GM12878 (cell line): ENCODE measurements around the gene AUNIP. TPM values are rescaled to one million over a fixed set of nuclear protein-coding genes. Genes with fewer than 3 reads are reported as not detected.
A peak's percentile ranks its signal among the peaks of the same experiment; 100 is the strongest.

Experiments
- ATAC-seq: fragments of 200-7000 bp; cut with Tn5 transposase; 3 replicates; pipeline ENCODE4 v1.9.1; 2020; ENCODE audit warnings: mild to moderate bottlenecking, moderate library complexity
- BruUV-seq: library from RNA; stranded (reverse); fragments of 400-500 nt; replicated peaks from 2 replicates; lab custom pipeline; 2021; lab: Mats Ljungman, UMichigan
- CTCF ChIA-PET: fragments of 300-600 bp; sonication (Branson Sonifier 250); formaldehyde crosslinking; extraction: SDS; loops from one replicate; lab custom pipeline; 2021; ENCODE audit warnings: inconsistent platforms; lab: Yijun Ruan, JAX
- POLR2A ChIA-PET: fragments of 350-600 bp; formaldehyde crosslinking; extraction: SDS; loops from one replicate; lab custom pipeline; 2021; ENCODE audit warnings: inconsistent platforms; lab: Charles Lee
- RAD21 ChIA-PET: fragments of 300-600 bp; sonication (Branson Sonifier 250); formaldehyde crosslinking; loops from one replicate; lab custom pipeline; 2023; ENCODE audit warnings: antibody characterized with exemption; ENCODE audit not compliant: unreplicated experiment; lab: Charles Lee
- SMC1A ChIA-PET: fragments of 300-600 bp; sonication (Branson Sonifier 250); formaldehyde crosslinking; loops from one replicate; lab custom pipeline; 2023; ENCODE audit not compliant: unreplicated experiment, uncharacterized antibody; lab: Charles Lee
- DNase-seq: peaks from one replicate; pipeline ENCODE4 v3.0.0-alpha.2; 2011; ENCODE audit warnings: low read depth, low spot score
- FAIRE-seq: peaks from 3 replicates; lab custom pipeline; 2011; peaks lifted over from hg19 to GRCh38; lab: Jason Lieb, UNC
- H2AFZ ChIP-seq: 2 replicates; pipeline ENCODE4 v1.6.0; 2011; ENCODE audit warnings: low read depth, low read length, control low read depth; ENCODE audit not compliant: control insufficient read depth
- H3K27ac ChIP-seq: 2 replicates; pipeline ENCODE4 v1.5.1; 2011; ENCODE audit warnings: control low read depth; ENCODE audit not compliant: control insufficient read depth, insufficient read depth
- H3K27me3 ChIP-seq, 2 experiments: replicated peaks in 1 of 2; 2 replicates each; pipeline versions ENCODE4 v1.6.0 to v1.6.1; 2011; ENCODE audit warnings: low read length in 1 of 2; ENCODE audit not compliant: control insufficient read depth in 2 of 2, insufficient read depth in 2 of 2
- H3K36me3 ChIP-seq, 2 experiments: 2 replicates each; pipeline ENCODE4 v1.5.1; 2011; ENCODE audit warnings: low read length in 1 of 2; ENCODE audit not compliant: control insufficient read depth in 2 of 2, insufficient read depth in 2 of 2
- H3K4me1 ChIP-seq: 2 replicates; pipeline ENCODE4 v1.6.1; 2011; ENCODE audit warnings: mild to moderate bottlenecking, low read length, moderate library complexity, mixed read lengths; ENCODE audit not compliant: control insufficient read depth, insufficient read depth
- H3K4me2 ChIP-seq: 2 replicates; pipeline ENCODE4 v1.6.0; 2011; ENCODE audit warnings: control low read depth; ENCODE audit not compliant: control insufficient read depth, insufficient read depth
- H3K4me3 ChIP-seq: fragments of 200-600 bp; sonication (generic); 2 replicates; pipeline ENCODE4 v1.5.1; 2016
- H3K79me2 ChIP-seq: 2 replicates; pipeline ENCODE4 v1.6.0; 2011; ENCODE audit warnings: low read length; ENCODE audit not compliant: control insufficient read depth, insufficient read depth
- H3K9ac ChIP-seq: 2 replicates; pipeline ENCODE4 v1.8.0; 2011; ENCODE audit warnings: low read length, control low read depth, mixed read lengths; ENCODE audit not compliant: control insufficient read depth, insufficient read depth
- H3K9me3 ChIP-seq: replicated peaks from 3 replicates; pipeline ENCODE4 v1.5.1; 2011; ENCODE audit warnings: mild to moderate bottlenecking, low read length; ENCODE audit not compliant: control insufficient read depth, insufficient read depth
- H4K20me1 ChIP-seq: 2 replicates; pipeline ENCODE4 v1.6.0; 2011; ENCODE audit not compliant: control insufficient read depth, insufficient read depth
- BCL11A ChIP-seq: IDR thresholded peaks from 2 replicates; pipeline ENCODE4 v1.6.1; 2011; ENCODE audit warnings: low read depth, low read length
- BHLHE40 ChIP-seq, 2 experiments: fragments of 450-650 bp in 1 of 2; IDR thresholded peaks; 2 replicates each; pipeline ENCODE4 v1.6.1; 2011 to 2017; ENCODE audit warnings: low read depth in 2 of 2, borderline replicate concordance in 1 of 2, improper control_type of control experiment in 1 of 2, low read length in 1 of 2, mild to moderate bottlenecking in 1 of 2
- CBX3 ChIP-seq: fragments of 200-600 bp; sonication (generic); IDR thresholded peaks from 2 replicates; pipeline ENCODE4 v1.6.1; 2016; ENCODE audit warnings: low read depth, borderline replicate concordance
- EP300 ChIP-seq, 2 experiments: fragments of 150-350 bp in 1 of 2; IDR thresholded peaks; 2 replicates each; pipeline ENCODE4 v1.6.1; 2011 to 2012; ENCODE audit warnings: low read depth in 2 of 2, low read length in 2 of 2, borderline replicate concordance in 1 of 2, improper control_type of control experiment in 1 of 2, inconsistent platforms in 1 of 2; ENCODE audit not compliant: control insufficient read depth in 1 of 2
- ETV6 ChIP-seq, 2 experiments: fragments of 450-650 bp in 1 of 2; IDR thresholded peaks in 1 of 2; conservative IDR thresholded peaks in 1 of 2; 2 replicates each; pipeline ENCODE4 v1.6.1; 2014; ENCODE audit warnings: antibody characterized with exemption in 1 of 2, borderline replicate concordance in 1 of 2, low read depth in 1 of 2, mild to moderate bottlenecking in 1 of 2, moderate library complexity in 1 of 2
- EZH2 ChIP-seq: IDR thresholded peaks from 2 replicates; pipeline ENCODE4 v1.6.1; 2012; ENCODE audit warnings: low read depth, mild to moderate bottlenecking, control low read depth, inconsistent platforms, low read length, borderline replicate concordance; ENCODE audit not compliant: control insufficient read depth
- GATAD2B ChIP-seq: fragments of 450-650 bp; conservative IDR thresholded peaks from 2 replicates; pipeline ENCODE4 v1.6.1; 2017; ENCODE audit warnings: low read depth, mild to moderate bottlenecking, moderate library complexity
- JUND ChIP-seq: IDR thresholded peaks from 2 replicates; pipeline ENCODE4 v1.6.1; 2012; ENCODE audit warnings: low read depth, mild to moderate bottlenecking, low read length, improper control_type of control experiment, moderate library complexity
- KLF5 ChIP-seq: fragments of 450-650 bp; IDR thresholded peaks from 2 replicates; pipeline ENCODE4 v1.6.1; 2014; ENCODE audit warnings: mild to moderate bottlenecking; ENCODE audit not compliant: partially characterized antibody
- NR2F1 ChIP-seq: fragments of 450-650 bp; conservative IDR thresholded peaks from 2 replicates; pipeline ENCODE4 v1.6.1; 2017; ENCODE audit warnings: mild to moderate bottlenecking
- SMAD1 ChIP-seq: fragments of 450-650 bp; IDR thresholded peaks from 2 replicates; pipeline ENCODE4 v1.6.1; 2018; ENCODE audit warnings: mild to moderate bottlenecking, low read depth; ENCODE audit not compliant: partially characterized antibody
- SMAD5 ChIP-seq: IDR thresholded peaks from 2 replicates; pipeline ENCODE4 v1.6.1; 2016; ENCODE audit warnings: antibody characterized with exemption, low read depth
- STAT3 ChIP-seq: IDR thresholded peaks from 2 replicates; pipeline ENCODE4 v1.6.1; 2011; ENCODE audit warnings: low read depth, low read length, improper control_type of control experiment
- SUPT20H ChIP-seq: IDR thresholded peaks from 2 replicates; pipeline ENCODE4 v1.6.1; 2011; ENCODE audit warnings: low read depth, mild to moderate bottlenecking, low read length, moderate library complexity, borderline replicate concordance; ENCODE audit not compliant: control insufficient read depth
- WGBS: methylation state at CpG from one replicate; pipeline ENCODE4 v1.1.6; 2016; ENCODE audit warnings: low lambda C conversion rate; ENCODE audit not compliant: insufficient replicate concordance, insufficient coverage; ENCODE audit errors: missing lambda C conversion rate; 5-methylcytosine and 5-hydroxymethylcytosine counted together
- in situ Hi-C: fragments of 300-500 bp; cut with MboI; formaldehyde crosslinking; loops from 9 replicates; pipeline ENCODE4 v1.14.3; 2018; ENCODE audit warnings: mixed read lengths
- intact Hi-C: fragments of 100-400 bp; cut with micrococcal nuclease; formaldehyde crosslinking; loops from one replicate; pipeline ENCODE4 v1.14.2; 2022; ENCODE audit not compliant: unreplicated experiment
- polyA plus RNA-seq, 11 experiments: library from polyadenylated mRNA; depleted of rRNA in 4 of 11; unstranded in 6 of 11; stranded (reverse) in 5 of 11; fragments of >200 nt; fragmentation: Nextera tagmentation in 4 of 11; fragmentation: Illumina TruSeq in 1 of 11; extraction: Ambion mirVana in 4 of 11; extraction: Trizol in 1 of 11; gene quantifications; 1 replicate in 1 of 11; 2 replicates in 10 of 11; pipeline versions ENCODE4 v1.2.1 to v1.2.3, GENCODE V29; 2011 to 2016; ENCODE audit warnings: inconsistent platforms in 2 of 11, missing spikeins in 2 of 11, low read depth in 1 of 11
- total RNA-seq, 4 experiments: library from RNA; depleted of rRNA in 3 of 4; stranded (reverse); fragments of >200 nt in 3 of 4; fragmentation: Illumina TruSeq in 1 of 4; extraction: Trizol in 1 of 4; gene quantifications; 2 replicates each; pipeline versions ENCODE4 v1.2.1 to v1.2.3, GENCODE V29; 2013 to 2021
- TF ChIP-seq, protein P1 (sequence below): fragments of 450-650 bp; IDR thresholded peaks from 2 replicates; pipeline ENCODE4 v1.6.1; 2017; ENCODE audit warnings: low read depth, mild to moderate bottlenecking, moderate library complexity

AUNIP gene
- total and polyA plus RNA-seq, 10 of the 15 experiments (the other 5 are each of a cell fraction or from before 2014, with no cell fraction given): 3.9 to 20.0 (median 12.7) TPM

DNA sequence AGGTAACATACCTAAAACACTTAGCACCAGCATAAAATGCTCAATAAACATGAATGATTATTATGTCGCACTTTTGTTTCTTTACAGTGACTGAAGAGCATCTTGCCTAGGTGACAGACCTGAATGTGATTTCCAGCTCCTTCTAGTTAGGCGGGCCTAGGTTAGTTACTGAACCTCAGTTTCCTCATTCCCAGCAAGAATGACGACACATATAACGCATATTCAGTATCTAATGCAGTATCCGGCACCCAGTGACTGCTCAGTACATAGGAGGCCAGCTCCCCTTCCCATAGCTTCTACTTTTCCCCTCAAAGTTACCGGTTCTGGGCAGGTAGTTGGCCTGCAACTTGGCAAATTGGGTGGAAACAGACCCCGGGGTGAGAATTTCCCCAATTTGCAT, 763 bp downstream of the AUNIP start:
- Histone ChIP-seq H3K36me3 (no peaks in the 10 kb centered on the region), H3K79me2 (peaks cover 19% of the 10 kb centered on the region), H4K20me1 (no peaks in the 10 kb centered on the region), H3K27ac (peak overlapping the region; percentile 82), H3K4me1 (peaks cover 8% of the 10 kb centered on the region; the same call in 1 of the 2 replicates), H2AFZ (peak overlapping the region; percentile 54), H3K27me3 (no peaks in the 10 kb centered on the region), H3K4me2 (peak overlapping the region; percentile 92), H3K4me3 (peak overlapping the region; percentile 88), H3K9me3 (no peaks in the 10 kb centered on the region), H3K9ac (peak overlapping the region; percentile 72)
- TF ChIP-seq SUPT20H (no peak), STAT3 (no peak), GATAD2B (no peak)
- no peak for DNase-seq
- RAD21 ChIA-PET: no interaction called here
- 3% methylated on average over 7 of the region's 7 CpGs for WGBS
- BruUV-seq: TSS peak; percentile 62
- FAIRE-seq: peak; percentile 44
- intact Hi-C loops: loop anchor here (5.0 to 10.0 kb wide), 2 partner anchors 36 to 1296 kb away; partner anchors contain the start of gene SLC9A1
- in situ Hi-C loops: no loop called here
- SMC1A ChIA-PET: no interaction called here
- no peak; the same call in 2 of the 3 replicates for ATAC-seq
- POLR2A ChIA-PET: interaction anchor here (0.8 kb wide), 1 partner anchor 17 kb away, joined by 3 read pairs; the partner anchor contains the start of gene PAQR7
- CTCF ChIA-PET: interaction anchor here (0.5 to 2.1 kb wide), 2 partner anchors 14 to 1088 kb away, joined by 3 to 4 read pairs; no protein-coding TSS in a partner anchor

DNA sequence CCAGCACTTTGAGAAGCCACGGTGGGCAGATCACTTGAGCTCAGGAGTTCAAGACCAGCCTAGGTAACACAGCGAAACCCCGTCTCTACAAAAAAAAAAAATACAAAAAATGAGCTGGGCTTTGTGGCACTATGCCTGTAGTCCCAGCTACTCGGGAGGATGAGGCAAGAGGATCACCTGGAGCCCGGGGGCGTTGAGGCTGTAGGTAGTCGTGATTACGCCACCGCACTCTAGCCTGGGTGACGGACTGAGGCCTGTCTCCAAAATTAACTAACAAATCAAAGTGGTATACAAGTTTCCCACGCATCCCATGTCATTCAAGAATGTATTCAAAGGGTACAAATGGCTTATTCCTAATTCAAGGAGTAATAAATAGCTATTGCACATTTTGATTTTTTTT, 2.4 kb downstream of the AUNIP start:
- CTCF ChIA-PET: interaction anchor here (0.6 to 2.1 kb wide), 4 partner anchors 12 to 39 kb away, joined by 3 to 4 read pairs (median 3); no protein-coding TSS in a partner anchor
- Histone ChIP-seq H3K9me3 (no peaks in the 10 kb centered on the region), H3K27ac (no peak overlapping the region), H3K4me3 (no peak overlapping the region), H3K4me2 (no peak overlapping the region), H3K4me1 (peaks cover 8% of the 10 kb centered on the region; the same call in 1 of the 2 replicates), H2AFZ (no peak overlapping the region), H4K20me1 (no peaks in the 10 kb centered on the region), H3K79me2 (peaks cover 19% of the 10 kb centered on the region), H3K27me3 (no peaks in the 10 kb centered on the region), H3K36me3 (no peaks in the 10 kb centered on the region), H3K9ac (no peak overlapping the region)
- ATAC-seq: no peak
- no peak for FAIRE-seq
- SMC1A ChIA-PET: interaction anchor here (1.0 to 2.3 kb wide), 2 partner anchors 14 to 16 kb away, joined by 3 to 8 read pairs; no protein-coding TSS in a partner anchor
- 98% methylated on average over 11 of the region's 11 CpGs for WGBS
- POLR2A ChIA-PET: interaction anchor here (0.6 to 1.0 kb wide), 5 partner anchors 11 to 869 kb away, joined by 3 to 6 read pairs (median 3); no protein-coding TSS in a partner anchor
- no TSS peak for BruUV-seq
- in situ Hi-C loops: no loop called here
- intact Hi-C loops: loop anchor here (5.0 to 10.0 kb wide), 2 partner anchors 35 to 1298 kb away; partner anchors contain the start of gene SLC9A1
- RAD21 ChIA-PET: no interaction called here
- no peak for DNase-seq
- TF ChIP-seq EP300 (IDR thresholded peaks at IDR 0.05; ENCODE audit: borderline replicate concordance in 1 of 2, control insufficient read depth in 1 of 2, low read depth in 2 of 2, low read length in 2 of 2): no peak
- TF ChIP-seq EZH2: no peak
- TF ChIP-seq BHLHE40 (IDR thresholded peaks at IDR 0.05; ENCODE audit: borderline replicate concordance in 1 of 2, low read depth in 2 of 2, low read length in 1 of 2): no peak
- no peak for TF ChIP-seq JUND
- no peak for TF ChIP-seq SMAD5
- TF ChIP-seq SMAD1: no peak
- TF ChIP-seq KLF5: no peak
- TF ChIP-seq NR2F1: no peak
- no peak for TF ChIP-seq ETV6 (conservative IDR thresholded peaks at IDR 0.05 in 1 of 2, IDR thresholded peaks at IDR 0.05 in 1 of 2; ENCODE audit: borderline replicate concordance in 1 of 2, low read depth in 1 of 2)
- TF ChIP-seq CBX3: no peak
- no peak for TF ChIP-seq BCL11A
- TF ChIP-seq, protein P1, sequence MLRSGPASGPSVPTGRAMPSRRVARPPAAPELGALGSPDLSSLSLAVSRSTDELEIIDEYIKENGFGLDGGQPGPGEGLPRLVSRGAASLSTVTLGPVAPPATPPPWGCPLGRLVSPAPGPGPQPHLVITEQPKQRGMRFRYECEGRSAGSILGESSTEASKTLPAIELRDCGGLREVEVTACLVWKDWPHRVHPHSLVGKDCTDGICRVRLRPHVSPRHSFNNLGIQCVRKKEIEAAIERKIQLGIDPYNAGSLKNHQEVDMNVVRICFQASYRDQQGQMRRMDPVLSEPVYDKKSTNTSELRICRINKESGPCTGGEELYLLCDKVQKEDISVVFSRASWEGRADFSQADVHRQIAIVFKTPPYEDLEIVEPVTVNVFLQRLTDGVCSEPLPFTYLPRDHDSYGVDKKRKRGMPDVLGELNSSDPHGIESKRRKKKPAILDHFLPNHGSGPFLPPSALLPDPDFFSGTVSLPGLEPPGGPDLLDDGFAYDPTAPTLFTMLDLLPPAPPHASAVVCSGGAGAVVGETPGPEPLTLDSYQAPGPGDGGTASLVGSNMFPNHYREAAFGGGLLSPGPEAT: no peak
